Stimulated activated naive CD8-positive, alpha-beta T cell treated with anti-CD3 and anti-CD28 coated beads, Interleukin-15, Interleukin-2, amounts not matched to agents 100 U/mL and 50 U/mL, for 24 hours (primary cell): Measurements from ENCODE around the gene USP40.
A peak's percentile ranks its signal among the peaks of the same experiment; 100 is the strongest.

Source experiments
- ATAC-seq: fragments of 150-1000 bp; cut with Tn5 transposase; one replicate; pipeline ENCODE4 v1.10.0; 2021
- DNase-seq: peaks from one replicate; pipeline ENCODE4 v3.0.0; 2021

USP40 gene

DNA sequence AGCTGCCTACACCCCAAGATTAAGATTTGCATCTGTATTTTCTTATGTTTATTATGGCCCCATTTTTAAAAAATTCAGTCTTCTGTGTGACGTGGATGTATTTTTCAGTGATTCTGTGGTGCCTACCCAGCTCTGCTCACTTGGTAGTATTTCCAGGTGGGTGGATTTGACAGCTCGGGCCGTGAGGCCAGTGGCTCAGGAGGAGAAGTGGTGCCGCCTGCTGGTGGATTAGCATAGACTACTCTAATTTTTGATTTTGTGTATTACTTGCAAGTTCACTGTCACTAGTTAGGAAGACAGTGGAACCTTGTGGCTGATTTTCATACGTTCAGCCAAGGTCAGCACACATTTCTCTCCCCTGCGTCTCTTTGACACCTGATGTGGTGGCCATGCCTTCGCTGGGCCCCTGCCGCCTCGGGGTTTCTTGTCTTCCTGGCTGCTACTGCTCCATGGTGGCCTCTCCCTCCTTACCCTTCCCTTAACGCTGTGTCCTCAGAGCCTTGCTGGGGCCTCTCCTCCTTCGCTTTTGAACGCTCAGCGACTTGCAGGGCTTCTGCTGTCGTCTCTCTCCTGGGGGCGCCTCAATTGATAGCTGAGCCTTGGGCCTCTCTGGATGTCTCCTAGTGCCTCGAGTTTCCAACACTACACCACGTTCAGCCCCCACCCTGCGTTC, 122.9 kb downstream of the USP40 start:
- ATAC-seq, result peak; percentile 86
- peak; percentile 84 for DNase-seq

DNA sequence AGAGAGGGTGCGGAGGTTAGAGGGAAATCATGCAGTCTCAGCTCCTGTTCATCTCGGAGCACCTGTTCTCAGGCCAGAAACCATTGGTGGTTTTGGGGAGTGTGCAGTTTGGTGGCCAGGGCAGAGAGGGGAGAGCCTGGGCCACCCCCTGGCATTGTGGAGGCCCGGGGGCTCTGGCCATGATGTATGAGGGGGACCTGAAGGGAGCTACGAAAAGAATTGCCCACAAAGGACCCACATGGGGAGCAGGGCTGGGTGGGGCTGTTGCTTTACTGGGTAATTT, 124.6 kb downstream of the USP40 start:
- no peak for ATAC-seq

DNA sequence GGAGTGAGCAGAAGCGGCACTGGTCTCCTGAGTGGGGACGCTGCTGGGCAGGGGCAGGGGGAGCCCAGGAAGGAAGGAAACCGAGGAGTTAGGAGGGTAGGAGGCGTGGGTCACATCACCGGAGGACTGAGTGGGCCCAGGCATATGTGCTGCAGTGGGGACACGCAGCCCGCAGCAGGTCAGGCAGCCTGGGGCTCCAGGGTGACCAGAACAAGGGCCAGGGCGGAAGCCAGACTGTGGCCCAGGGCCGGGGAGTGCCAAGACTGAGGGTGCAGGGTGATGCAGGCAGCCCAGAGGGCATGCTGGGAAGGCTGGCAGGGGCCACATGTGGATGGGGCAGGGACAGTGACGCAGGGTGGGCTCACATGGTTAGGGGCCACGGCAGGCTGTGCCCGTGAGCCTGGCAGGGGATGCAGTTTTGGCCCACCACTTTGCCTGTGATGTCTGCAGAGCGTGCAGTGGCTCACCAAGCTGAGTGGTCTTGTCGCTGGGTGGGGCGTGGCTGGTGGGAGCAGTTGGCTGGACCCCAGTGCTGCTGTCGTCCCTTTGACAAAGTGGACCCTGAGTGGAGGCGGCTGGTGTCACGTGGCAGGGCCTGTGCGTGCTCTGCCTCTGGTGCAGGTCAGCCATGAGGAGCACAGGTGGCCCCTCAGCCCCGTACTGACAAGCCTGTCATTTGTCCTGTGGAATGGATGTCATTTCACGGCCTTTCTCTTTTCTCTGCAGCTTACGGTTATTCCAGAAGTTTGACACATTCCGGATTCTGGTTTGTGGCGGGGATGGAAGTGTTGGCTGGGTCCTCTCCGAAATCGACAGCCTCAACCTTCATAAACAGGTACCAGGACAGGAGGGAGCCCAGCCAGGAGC, 125.2 kb downstream of the USP40 start:
- ATAC-seq (no peak), DNase-seq (no peak)

More for the DNA sequence above, 124.6 kb downstream of the USP40 start:
- no peak for DNase-seq

- no peak for ATAC-seq
These were observed 125.9 kb downstream of the USP40 start for GRCh38 chr2:233440714-233441113.

GRCh38 chr2:233440314-233440713, 126.3 kb downstream of the USP40 start:
- ATAC-seq (no peak), DNase-seq (no peak)

More at GRCh38 chr2:233440714-233441113, 125.9 kb downstream of the USP40 start:
- no peak for DNase-seq

GRCh38 chr2:233439191-233439590, 127.4 kb downstream of the USP40 start:
- no peak for ATAC-seq
- DNase-seq, result no peak

DNA sequence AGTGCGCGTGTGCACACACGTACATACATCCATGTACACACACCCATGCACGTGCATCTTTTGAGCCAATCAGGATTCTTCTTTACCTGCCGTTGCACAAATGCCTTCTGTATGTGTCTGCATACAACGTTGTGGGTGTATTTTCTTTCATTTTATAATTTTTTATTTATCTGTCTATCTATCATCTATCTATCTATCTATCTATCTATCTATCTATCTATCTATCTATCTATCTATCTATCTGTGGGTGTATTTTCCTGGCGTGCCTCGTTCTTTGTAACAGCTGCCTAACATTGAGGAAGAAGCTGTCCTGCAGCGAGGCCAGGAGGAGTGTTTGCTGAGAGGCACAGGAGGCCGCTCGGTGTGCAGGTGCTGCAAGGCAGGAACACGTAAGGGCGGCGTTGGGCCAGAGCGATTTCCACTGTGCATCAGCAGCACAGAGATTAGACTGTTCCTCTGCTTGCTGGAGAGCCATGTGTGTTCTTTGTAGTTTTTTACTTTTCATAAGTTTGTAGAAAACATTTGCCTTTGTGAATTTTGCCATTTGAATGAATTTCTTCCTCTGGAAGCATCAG, 127.9 kb downstream of the USP40 start:
- no peak for ATAC-seq
- DNase-seq, result no peak

DNA sequence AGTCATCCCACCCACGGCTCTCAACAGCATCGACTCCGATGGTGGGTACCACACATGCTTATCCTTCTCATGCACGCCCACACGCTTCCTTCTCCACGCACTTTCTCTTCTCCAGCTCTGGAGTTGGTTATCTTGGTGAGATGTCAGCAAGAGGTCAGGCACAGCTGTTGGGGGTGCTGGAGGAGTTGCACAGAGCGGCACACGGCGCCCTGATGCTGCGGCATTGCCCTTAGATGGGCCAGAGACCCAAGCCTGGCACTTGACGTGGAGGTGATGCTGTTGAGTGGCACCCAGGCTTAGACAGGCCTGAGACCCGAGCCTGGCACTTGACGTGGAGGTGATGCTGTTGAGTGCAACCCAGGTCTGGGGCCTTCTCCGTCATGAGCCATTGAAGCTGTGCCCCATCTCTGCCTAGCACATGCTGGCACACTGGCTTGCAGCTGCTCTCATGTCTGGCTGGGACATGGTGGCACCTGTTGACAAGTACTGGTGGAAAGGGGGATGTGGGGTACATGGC, 129.1 kb downstream of the USP40 start:
- DNase-seq, result no peak
- ATAC-seq, result no peak

DNA sequence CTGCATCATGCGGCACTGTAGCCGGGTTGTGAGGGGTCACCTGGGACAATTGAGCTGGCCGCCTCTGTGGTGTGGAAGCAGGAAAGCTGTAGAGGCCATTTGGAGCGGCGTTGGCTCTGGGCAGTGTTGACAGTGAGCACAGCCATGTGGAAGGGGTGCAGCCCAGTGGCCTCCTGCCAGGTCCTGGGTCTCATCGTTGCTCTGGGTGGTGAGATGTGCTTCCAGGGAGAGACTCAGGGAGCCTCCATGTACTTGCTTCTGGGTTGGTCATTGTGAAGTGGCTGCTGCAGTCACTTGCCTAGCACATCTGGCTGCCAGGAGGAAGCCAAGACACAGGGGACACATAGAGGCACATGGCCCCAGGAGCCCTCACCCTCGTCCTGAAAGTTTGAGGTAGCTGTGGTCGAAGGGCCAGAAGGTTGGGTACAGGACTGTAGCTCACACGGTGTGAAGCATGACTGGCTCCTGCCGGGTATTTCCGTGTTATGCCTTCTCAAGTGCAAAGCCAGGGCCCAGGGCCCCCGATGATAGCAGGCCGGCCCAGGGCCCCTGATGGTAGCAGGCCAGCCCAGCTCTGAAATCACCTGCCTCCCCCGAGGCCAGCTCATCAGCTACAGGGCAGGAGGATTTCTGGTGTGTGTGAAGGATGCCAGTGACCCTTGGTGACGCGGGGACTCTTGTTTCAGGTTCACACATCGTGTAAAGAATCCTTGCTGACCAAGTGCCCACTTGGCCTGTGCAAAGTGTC, 129.7 kb downstream of the USP40 start:
- ATAC-seq (no peak), DNase-seq (no peak)

- ATAC-seq (no peak), DNase-seq (no peak)
These were observed 130.4 kb downstream of the USP40 start for GRCh38 chr2:233436191-233436581.

DNA sequence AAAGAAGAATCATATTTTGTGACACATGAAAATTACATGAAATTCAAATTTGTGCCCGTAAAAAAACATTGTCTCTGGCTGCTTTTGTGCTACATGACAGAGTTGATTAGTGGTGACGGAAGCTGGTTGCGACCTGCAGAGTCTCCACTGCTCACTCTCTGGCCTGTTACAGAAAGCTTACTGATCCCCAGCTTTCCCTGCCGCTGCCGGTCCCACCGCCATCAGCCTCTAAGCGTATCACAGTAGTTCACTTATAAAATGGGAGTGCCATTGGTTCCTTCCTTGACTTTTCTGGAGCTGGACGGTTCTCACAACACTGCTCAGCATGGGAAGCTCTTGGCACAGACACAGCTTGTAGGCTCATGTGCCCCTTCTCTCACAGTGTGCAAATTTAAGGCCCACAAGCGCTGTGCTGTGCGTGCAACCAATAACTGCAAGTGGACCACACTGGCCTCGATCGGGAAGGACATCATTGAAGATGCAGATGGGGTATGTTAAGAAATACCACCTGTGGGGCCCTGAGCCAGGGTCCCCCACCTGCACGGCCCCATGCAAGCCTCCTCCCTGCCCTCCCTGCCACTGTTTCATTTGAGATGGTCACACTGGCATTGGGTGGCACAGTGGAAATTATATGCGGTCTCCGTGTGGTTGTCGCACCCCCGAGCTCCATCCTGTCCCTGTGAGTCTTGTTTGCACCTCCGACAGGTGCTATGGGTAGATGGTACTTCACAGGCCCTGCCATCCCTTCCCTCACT, 131.0 kb downstream of the USP40 start:
- DNase-seq, result no peak
- ATAC-seq, result no peak

DNA sequence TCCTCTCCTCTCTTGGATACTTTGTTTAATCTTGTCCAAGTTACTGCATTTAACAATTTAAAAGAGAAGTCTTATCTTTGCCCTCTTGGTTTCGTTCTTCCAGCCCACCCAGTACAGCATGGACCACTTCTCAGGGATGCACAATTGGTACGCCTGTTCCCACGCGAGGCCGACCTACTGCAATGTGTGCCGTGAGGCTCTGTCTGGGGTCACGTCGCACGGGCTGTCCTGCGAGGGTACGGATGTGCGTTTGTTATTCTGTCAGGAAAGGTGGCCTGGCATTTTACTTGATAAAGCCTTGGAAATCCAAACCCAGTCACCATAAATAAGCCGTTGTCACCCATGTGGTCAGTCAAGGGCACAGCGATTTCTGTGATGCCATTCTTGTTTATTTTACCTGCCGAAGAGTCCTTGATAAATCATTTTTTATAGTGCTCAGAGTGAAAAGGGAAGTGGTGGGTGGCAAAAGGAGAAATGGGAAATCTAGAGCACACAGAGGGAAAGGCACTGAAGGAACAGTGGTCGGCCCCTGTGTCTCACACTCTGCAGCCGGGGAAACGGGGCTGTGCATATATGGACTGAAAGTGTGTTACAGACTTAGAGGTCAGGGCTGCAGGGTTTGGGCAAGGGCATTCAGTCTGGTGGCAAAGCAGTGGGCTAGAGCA, 131.8 kb downstream of the USP40 start:
- DNase-seq, result no peak
- ATAC-seq, result no peak

- DNase-seq (no peak), ATAC-seq (no peak)
These were observed 132.8 kb downstream of the USP40 start for GRCh38 chr2:233433794-233434193.

DNA sequence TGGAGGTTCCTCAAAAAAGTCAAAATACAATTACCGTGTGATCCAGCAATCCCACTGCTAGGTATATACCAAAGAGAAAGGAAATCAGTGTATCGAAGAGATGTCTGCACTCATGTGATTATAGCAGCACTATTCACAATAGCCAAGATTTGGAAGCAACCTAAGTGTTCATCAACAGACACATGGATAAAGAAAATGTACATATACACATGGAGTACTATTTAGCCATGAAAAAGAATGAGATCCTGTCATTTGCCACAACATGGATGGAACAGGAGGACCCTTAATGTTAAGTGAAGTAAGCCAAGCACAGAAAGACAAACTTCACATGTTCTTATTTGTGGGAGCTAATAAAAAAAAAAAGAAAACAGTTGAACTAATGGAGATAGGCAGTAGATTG, 133.6 kb downstream of the USP40 start:
- ATAC-seq, result no peak
- no peak for DNase-seq

DNA sequence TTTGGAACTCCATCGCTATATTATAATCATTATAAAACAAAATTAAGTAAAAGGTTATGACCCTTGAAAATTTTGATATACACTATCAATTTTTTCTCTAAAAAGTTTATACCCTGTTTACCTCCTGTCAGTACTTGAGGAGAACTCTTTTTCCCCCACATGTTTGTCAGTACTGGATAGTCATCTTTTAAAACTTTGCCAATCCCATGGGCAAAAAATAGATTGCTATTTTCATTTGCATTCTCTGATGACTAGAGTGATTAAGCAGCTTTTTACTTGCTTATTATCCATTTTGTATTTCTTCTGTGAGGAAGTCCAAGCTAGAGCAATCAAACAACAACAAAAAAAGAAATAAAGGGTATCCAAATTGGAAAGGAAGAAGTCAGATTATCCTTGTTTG, 135.9 kb downstream of the USP40 start:
- DNase-seq (no peak), ATAC-seq (no peak)

GRCh38 chr2:233430081-233430480, 136.5 kb downstream of the USP40 start:
- ATAC-seq, result no peak
- DNase-seq, result no peak

- DNase-seq, result no peak
- no peak for ATAC-seq
These were observed 137.2 kb downstream of the USP40 start for GRCh38 chr2:233429175-233429897.

GRCh38 chr2:233428438-233428837, 138.1 kb downstream of the USP40 start:
- ATAC-seq (no peak), DNase-seq (no peak)

DNA sequence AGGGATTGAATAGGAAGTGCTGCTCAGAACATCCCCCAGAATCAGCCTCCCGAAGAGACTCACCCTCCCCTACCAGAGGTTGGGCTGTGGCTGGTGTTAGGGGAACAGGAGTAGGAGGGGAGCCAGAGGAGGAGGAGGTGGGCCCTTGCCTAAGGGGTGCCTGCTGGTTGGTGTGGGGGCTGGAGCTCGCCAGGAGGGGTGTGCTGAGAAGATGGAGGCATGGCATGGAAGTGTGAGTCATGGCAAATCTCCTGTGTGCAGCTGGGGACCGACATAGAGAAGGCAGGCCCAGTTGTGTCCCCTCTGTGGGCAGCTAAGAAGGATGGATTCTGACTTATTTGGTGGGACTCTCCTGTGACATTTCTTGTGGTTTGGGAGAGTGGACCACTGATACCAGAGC, 138.6 kb downstream of the USP40 start:
- ATAC-seq (peak; percentile 62), DNase-seq (no peak)

GRCh38 chr2:233426619-233427342, 139.8 kb downstream of the USP40 start:
- ATAC-seq (peak; percentile 57), DNase-seq (peak; percentile 66)
